Sciatic nerve (tissue), 2 donors: ENCODE measurements around the gene SCUBE2. TPM values are rescaled to one million over a fixed set of nuclear protein-coding genes. Genes with fewer than 3 reads are reported as not detected.
"Not testable (repeated sequence)": the region's sequence is repeated elsewhere in the genome, so short reads cannot be mapped to it uniquely, and the experiment has no call there.

Experiments
- ATAC-seq: fragments of 200-7000 bp; cut with Tn5 transposase; one replicate; pipeline ENCODE4 v1.9.1; 2020; ENCODE audit warnings: mild to moderate bottlenecking, moderate library complexity
- DNase-seq: peaks from one replicate; pipeline ENCODE4 v3.0.0-alpha.2; 2020; ENCODE audit warnings: low spot score
- intact Hi-C: fragments of 100-400 bp; cut with DNase I; formaldehyde crosslinking; loops from one replicate; pipeline ENCODE4 v1.14.2; 2022
- total RNA-seq: library from RNA; stranded (reverse); fragmentation: NEBNext Ultra II Directional; extraction: Animal tissue kit (Norgen Biotek cat#: 25700); gene quantifications from one replicate; pipeline ENCODE4 v1.2.1, GENCODE V29; 2021
- donor health status: DM: no; HTN: no; CAD: no.
- donor health status: DM: no; HTN: no; CAD: no.

Gene SCUBE2
- total RNA-seq, 1 donor from 2014 or later: 8.8 TPM

DNA sequence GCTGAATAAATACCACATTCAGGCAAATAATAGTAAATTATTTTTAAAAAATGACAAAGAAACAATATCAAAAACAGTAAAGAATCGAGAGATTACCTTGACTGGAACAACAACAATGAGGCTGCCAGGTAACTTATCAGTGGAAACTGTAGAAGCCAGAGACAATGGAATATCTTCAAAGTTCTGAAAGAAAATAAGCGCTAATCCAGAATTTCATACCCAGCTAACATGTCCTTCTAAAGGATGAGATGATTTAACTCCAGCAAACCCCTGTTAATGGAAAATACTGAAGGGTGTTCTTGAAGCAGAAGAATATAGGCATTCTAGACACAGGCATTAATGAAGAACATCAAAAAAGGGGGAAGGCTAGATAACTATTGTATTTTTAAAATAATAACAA is 20.7 kb upstream of the SCUBE2 start:
- DNase-seq: no peak
- no peak for ATAC-seq
- intact Hi-C loops: no loop called here

DNA sequence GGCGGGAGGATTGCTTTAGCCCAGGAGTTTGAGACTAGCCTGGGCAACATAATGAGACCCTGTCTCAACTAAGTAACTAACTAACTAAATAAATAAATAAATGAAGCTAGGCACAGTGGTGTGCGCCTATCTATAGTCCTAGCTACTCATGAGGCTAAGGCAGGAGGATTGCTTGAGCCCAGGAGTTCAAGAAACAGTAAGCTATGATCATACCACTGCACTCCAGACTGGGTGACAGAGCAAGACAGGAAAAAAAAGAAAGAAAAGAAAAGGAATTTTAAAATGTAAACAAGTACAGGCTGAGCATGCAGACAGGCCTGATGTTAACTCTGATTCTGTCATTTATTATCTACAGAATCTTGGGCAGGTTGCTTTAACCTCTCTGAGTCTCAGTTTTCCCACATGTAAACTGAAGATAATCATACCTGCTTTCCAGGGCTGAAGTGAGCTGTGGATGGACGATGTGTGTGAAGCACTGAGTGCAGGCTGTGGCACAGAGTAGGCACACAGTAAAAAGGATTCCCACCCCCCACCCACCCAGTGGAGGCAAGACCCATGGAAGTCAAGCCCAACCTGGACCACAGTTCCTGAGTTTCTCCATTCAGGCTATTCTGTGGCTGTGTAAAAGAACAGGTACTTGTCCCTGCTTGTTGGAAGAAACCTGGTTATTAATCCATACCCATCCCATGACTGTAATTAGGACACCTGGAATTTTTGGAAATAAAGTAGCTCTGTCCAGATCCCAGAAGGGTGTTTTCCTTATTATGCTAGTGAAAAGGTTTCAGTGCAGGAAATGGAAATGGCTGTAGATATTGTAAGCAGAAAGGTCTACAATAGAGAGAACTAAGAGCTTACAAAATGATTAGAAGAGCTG is 18.7 kb upstream of the SCUBE2 start:
- ATAC-seq (no peak), DNase-seq (no peak)
- intact Hi-C loops: no loop called here

DNA sequence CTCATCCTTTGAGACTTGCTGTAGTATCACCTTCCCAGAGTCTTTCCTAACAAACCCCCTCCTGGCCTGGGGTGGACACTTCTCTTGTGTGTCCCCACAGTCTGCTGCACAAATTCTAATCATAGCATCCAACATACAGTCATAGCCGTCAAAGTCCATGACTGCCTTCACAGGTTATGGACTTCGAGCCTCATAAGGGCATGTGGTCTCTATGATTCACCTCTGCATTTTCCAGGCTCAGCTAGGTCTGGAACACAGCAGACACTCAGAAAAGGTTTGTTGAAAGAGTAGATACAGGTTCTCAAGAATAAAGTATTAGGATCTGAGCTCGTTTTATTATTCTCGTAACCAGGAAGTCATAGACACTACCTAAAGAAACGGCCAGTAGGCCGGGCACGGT is 13.2 kb upstream of the SCUBE2 start:
- intact Hi-C loops: no loop called here
- DNase-seq (no peak), ATAC-seq (no peak)

DNA sequence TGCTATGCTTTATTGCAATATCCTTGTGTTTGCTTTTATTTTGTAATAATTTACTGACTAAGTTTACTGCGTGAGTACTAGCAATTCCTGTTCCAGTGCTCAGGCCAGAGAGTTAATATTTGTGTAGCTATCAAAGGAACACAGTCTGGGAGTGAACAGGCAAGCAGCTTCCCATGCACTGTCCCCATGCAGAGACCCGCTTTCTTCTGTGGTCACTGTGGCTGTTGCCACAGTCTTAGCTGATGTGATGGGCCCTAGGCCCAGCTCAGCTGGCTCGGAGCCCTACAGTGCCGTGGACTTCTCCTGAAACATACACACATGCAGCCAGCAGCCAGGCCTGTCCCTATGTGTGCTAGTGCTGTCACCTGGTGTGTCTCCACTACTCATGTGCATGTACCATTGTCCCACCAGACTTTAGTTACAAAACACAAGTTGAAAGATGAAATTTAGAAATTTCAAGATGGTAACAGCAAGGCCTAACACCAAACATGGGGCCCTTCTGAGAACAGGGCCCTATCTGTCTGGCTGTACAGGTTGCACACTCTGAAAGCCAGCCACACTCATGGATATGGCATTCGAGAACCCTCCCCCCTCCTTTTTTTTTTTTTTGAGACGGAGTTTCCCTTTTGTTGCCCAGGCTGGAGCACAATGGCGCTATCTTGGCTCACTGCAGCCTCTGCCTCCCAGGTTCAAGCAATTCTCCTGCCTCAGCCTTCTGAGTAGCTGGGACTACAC is 12.3 kb upstream of the SCUBE2 start:
- intact Hi-C loops: no loop called here
- no peak for ATAC-seq
- no peak for DNase-seq

DNA sequence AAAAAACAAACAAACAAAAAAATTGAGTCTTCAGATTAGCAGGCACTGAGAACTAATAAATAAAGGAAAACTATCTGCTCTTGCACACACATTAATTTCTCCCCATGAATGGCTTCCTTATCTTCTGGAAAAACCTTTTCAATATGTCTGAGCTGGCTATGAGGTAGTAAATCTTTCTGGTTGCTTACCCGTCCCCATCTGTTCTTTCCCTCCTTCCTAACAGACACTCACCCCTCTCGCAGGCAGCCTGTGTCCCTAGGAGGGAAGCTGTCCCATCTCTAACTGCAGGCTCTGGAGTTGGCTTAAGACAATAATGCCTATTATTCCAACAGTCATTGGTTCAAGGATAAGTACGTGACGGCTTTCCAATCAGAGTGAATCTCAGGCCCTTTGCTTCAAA is 8.2 kb upstream of the SCUBE2 start:
- no peak for DNase-seq
- ATAC-seq: no peak
- intact Hi-C loops: no loop called here

DNA sequence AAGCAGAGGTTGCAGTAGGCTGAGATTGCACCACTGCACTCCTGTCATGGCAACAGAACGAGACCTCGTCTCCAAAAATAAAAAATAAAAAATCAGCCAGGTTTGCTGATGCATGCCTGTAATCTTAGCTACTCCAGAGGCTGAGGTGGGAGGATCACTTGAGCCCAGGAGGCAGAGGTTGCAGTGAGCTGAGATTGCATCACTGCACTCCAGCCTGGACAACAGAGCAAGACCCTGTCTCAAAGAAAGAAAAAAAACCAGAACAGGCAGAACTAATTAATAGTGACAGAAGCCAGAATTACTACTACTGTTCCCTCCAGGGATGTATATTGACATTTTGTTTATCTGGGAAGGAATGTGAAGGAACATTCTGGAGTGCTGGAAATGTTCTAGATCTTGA is 7.1 kb upstream of the SCUBE2 start:
- ATAC-seq, intact Hi-C loops, DNase-seq: not testable (repeated sequence)

DNA sequence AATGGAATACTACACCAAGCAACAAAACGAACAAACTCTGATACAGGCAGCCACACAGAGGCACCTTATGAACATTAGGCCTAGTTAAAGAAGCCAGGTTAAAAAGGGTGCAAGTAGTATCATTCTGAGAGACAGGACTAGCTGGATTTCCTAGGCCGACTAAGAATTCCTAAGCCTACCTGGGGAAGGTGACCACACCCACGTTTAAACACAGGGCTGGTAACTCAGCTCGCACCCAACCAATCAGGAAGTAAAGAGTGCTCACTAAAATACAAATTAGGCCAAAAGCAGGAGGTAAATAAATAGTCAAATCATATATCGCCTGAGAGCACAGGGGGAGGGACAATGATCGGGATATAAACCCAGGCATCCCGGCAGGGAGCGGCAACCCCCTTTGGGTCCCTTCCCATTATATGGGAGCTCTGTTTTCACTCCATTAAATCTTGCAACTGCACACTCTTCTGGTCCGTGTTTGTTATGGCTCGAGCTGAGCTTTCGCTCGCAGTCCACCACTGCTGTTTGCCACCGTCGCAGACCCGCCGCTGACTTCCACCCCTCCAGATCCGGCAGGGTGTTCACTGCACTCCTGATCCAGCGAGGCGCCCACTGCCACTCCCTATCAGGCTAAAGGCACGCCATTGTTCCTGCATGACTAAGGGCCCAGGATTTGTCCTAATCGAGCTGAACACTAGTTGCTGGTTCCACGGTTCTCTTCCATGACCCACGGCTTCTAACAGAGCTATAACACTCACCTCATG is 6.0 kb upstream of the SCUBE2 start:
- DNase-seq, ATAC-seq, intact Hi-C loops: not testable (repeated sequence)

DNA sequence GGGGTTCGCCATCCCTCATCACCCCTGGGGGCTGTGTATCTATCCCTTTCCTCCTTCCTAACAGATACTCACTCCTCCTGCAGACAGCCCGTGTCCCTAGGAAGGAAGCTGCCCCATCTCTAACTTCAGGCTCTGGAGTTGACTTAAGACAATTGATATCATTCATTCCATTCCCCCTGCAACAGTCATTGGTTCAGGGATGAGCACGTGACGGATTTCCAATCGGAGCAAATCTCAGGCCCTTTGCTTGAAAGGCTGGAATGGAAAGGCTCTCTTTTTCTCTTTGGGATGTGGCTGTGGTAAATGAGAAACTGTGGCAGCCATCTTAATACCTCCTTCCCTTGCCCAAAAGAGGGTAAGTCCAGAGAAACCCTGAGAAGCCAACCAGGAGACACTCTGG is 5.0 kb upstream of the SCUBE2 start:
- ATAC-seq (no peak), DNase-seq (no peak)

DNA sequence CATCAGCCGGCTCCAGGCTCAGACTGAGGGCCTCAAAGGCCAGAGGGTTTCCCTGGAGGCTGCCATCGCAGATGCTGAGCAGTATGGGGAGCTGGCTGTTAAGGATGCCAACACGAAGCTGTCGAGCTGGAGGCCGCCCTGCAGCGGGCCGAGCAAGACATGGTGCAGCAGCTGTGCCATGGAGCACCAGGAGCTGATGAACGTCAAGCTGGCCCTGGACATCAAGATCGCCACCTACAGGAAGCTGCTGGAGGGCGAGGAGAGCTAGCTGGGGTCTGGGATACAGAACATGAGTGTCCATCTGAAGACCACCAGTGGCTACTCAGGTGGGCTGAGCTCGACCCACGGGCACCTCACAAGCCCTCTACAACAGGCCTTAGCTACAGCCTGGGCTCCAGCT is 4.0 kb upstream of the SCUBE2 start:
- ATAC-seq: no peak
- intact Hi-C loops: no loop called here
- DNase-seq: no peak

More for the DNA sequence above, 5.0 kb upstream of the SCUBE2 start:
- intact Hi-C loops: no loop called here

DNA sequence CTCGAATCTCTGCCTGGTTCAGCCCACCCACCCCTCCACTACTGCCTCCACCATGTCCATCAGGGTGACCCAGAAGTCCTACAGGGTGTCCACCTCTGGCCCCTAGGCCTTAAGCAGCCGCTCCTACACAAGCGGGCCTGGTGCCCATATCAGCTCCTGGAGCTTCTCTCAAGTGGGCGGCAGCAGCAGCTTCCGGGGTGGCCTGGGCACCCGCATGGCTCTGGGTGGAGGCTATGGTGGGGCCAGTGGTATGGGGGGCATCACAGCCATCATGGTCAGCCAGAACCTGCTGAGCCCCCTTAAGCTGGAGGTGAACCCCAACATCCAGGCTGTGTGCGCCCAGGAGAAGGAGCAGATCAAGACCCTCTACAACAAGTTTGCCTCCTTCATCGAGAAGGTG is 3.0 kb upstream of the SCUBE2 start:
- intact Hi-C loops: no loop called here
- ATAC-seq (no peak), DNase-seq (no peak)

DNA sequence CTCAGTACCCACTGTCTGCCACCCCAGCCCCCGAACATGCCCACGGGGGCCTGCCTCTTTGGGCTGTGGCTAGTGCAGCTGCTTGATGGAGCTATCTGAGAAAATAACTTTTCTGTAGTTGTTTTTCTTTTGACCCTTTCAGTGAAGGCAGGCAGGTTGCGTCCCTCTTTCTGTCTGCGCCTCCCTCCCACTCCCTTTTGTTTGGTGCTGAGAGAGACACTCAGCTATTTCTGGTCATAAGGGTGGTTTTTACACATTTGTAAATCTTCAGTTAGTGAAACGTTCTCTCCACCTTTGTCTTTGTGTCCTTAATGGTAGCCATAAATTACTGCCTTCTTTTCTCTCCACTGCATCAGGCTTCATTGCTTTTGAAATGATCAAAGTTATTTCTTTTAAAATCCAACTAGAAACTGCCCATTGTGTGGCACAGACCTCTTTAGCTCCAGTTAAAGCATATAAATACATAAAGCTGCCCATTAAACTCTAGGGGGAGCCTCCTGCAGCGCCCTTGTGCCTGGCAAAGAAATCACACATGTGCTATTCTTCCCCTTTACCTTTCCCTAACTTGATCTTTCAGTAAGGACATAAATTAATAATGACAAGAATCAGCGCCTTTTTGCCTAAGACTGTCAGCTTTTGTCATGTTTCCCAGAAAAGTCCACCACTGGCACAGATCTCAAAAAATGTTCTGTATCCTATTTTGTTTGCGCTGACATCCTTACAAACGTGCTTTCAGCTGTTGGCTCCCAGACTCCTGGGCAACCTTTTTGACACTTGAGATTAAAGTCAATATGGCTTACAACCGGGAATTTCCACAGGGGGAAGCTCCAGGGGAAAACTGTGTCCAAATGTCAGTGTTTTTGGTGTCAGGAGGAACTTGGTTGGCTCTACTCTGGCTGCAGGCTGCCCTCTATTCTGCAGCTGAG is 1.7 kb upstream of the SCUBE2 start:
- intact Hi-C loops: no loop called here
- DNase-seq: no peak
- ATAC-seq: no peak

DNA sequence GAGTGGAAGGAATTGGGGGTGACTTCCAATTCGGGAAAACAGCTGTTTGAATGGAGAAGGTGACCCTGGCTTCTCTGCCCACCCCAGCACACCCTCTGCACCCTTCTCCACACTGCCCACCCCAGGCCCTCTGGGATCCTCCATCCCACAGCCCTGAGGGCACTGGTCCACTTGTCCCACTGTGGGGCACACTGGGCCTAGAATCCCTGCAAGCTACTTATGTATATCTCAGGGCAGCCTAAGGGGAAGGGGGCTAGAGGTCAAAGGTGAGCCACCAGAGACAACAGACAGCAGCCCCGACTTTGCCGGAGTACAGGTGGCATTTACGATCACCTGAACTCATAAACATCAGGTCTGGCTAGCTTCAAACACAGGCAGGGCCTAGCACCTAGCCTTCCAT is 673 bp upstream of the SCUBE2 start:
- intact Hi-C loops: no loop called here
- ATAC-seq (no peak), DNase-seq (no peak)

DNA sequence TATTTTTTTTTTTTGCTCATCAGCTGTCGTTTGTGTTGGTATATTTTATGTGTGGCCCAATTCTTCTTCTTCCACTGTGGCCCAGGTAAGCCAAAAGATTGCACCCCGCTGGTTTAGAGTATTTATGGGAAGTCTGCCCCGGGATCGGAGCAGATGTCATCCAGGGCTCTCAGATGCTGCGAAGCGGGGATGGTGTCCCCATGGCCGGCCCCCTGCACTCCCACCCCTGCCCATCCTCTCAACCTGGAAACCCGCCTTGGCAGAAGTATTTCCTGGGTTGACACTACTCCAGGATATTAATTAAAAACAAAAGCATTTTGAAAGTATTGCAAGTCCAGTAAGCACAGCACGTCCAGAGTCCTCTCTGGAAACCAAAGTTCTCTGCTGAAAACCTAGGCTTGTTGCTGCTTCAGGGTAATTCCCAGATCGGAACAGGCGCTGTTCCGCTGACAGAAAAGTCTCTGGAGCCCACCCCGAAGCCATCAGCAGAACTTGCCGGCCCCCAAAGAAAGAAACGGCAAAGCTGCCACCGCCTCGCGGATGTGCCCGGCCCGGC is 833 bp downstream of the SCUBE2 start:
- intact Hi-C loops: no loop called here
- no peak for ATAC-seq

DNA sequence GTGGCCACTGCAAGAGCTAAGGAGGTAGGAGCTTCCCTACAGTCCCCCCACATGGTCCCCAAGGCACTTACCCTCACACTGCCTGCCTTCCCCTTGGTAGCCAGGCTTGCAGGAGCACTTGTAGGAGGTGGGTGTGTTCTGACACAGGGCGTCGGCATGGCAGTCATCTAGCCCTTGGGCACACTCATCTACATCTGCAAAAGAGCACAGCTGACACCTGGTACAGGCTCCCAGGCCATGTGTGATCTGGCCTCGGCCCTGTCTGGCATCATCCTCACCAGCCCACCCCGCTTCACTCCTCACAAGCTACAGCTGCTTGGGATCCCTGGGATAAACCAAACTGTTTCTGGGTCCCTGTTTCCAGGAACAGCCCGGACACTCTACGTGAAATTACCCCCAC is 1.8 kb downstream of the SCUBE2 start:
- intact Hi-C loops: no loop called here
- ATAC-seq: no peak
- DNase-seq: no peak

More for the DNA sequence above, 833 bp downstream of the SCUBE2 start:
- no peak for DNase-seq

DNA sequence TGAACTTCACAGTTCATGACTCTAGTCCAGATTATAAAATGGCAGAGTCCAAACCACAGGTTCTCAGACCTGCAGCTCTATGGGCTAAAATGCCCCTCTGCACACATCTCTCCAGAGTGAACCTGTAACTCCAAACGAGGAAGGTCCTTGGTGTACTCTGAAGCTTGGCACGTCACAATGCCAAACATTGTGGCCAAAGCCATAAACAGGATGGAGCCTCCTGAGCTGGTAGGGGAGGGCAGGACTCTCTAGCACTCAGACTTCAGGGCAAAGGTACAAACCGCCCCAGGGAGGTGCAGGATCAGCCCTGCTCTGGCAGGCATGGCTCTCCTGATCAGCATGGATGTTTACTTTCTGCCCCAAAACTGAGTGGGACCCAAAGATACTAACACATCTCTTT is 2.3 kb downstream of the SCUBE2 start:
- DNase-seq (no peak), ATAC-seq (no peak)
- intact Hi-C loops: no loop called here

DNA sequence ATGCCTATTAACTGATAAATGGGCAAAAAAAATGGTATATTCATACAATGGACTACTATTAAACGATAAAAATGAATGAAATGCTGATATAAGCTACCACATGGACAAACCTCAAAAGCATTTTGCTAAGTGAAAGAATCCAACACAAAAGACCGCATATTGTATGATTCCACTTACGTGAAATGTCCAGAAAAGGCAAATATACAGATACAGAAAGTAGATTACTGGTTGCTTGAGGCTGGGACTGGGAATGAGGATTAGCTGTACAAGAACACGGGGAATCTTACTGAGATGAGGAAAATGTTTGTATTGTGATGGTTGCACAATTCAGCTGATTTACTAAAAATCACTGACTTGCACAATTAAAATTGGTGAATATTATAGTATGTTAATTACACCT is 8.8 kb downstream of the SCUBE2 start:
- intact Hi-C loops: no loop called here
- ATAC-seq: no peak
- no peak for DNase-seq

DNA sequence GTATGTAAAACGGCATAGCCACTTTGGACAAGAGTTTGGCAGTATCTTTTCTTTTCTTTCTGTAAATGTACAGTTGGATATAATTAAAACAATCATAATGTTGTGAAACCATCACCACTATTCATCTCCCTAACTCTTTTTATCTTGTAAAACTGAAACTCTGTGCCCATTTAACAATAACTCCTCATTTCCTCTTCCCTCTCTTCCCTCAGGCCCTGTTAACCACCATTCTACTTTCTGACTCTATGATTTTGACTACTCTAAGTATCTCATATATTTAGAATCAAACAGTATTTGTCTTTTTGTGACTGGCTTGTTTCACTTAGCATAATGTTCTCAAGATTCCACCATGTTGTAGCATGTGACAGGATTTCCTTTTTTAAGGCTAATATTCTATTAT is 10.2 kb downstream of the SCUBE2 start:
- intact Hi-C loops: no loop called here

More for the DNA sequence above, 10.2 kb downstream of the SCUBE2 start:
- ATAC-seq (no peak), DNase-seq (no peak)
